VCaP (cell line): ENCODE results near the gene GFPT1.

Experiments used
- H3K27ac ChIP-seq: fragments of 450-650 bp; 2 replicates; pipeline ENCODE4 v1.5.1; 2017
- CTCF ChIP-seq: fragments of 450-650 bp; conservative IDR thresholded peaks from 2 replicates; pipeline ENCODE4 v1.5.1; 2017; ENCODE audit warnings: mild to moderate bottlenecking, moderate library complexity

Gene GFPT1

GRCh38 chr2:69382547-69382946 is 4.5 kb downstream of the GFPT1 start:
- no peak for TF ChIP-seq CTCF
- no peak overlapping the region for H3K27ac ChIP-seq

- no peak overlapping the region for H3K27ac ChIP-seq
- TF ChIP-seq CTCF: no peak
Observed at GRCh38 chr2:69381337-69381737, 5.7 kb downstream of the GFPT1 start.

GRCh38 chr2:69380072-69380917 is 6.7 kb downstream of the GFPT1 start:
- no peak overlapping the region for H3K27ac ChIP-seq
- no peak for TF ChIP-seq CTCF

GRCh38 chr2:69376403-69376802 is 10.6 kb downstream of the GFPT1 start:
- TF ChIP-seq CTCF: no peak

GRCh38 chr2:69375494-69376353 is 11.3 kb downstream of the GFPT1 start:
- TF ChIP-seq CTCF: peak; percentile 63
- peak overlapping the region; percentile 37 for H3K27ac ChIP-seq

More at GRCh38 chr2:69376403-69376802, 10.6 kb downstream of the GFPT1 start:
- H3K27ac ChIP-seq: peak overlapping the region; percentile 37

- H3K27ac ChIP-seq: no peak overlapping the region
- no peak for TF ChIP-seq CTCF
Observed at GRCh38 chr2:69372767-69373166, 14.3 kb downstream of the GFPT1 start.

- no peak overlapping the region for H3K27ac ChIP-seq
- no peak for TF ChIP-seq CTCF
Observed at GRCh38 chr2:69369802-69370201, 17.2 kb downstream of the GFPT1 start.
